Mesenteric fat pad (tissue), 1 donor: Measurements from ENCODE around the gene COPA. TPM values are rescaled to one million over a fixed set of nuclear protein-coding genes. Genes with fewer than 3 reads are reported as not detected.

Source experiments
- DNase-seq: peaks from one replicate; pipeline ENCODE4 v3.0.0-alpha.2; 2020; ENCODE audit warnings: low spot score
- total RNA-seq: library from RNA; stranded (reverse); fragmentation: NEBNext Ultra II Directional; extraction: Animal tissue kit (Norgen Biotek cat#: 25700); gene quantifications from one replicate; pipeline ENCODE4 v1.2.1, GENCODE V29; 2021
- donor health status: DM: yes; HTN: yes; CAD: no.

Gene COPA
- total RNA-seq, 1 donor from 2014 or later: 228 TPM

GRCh38 chr1:160271025-160271424, 72.0 kb downstream of the COPA start:
- no peak for DNase-seq

DNA sequence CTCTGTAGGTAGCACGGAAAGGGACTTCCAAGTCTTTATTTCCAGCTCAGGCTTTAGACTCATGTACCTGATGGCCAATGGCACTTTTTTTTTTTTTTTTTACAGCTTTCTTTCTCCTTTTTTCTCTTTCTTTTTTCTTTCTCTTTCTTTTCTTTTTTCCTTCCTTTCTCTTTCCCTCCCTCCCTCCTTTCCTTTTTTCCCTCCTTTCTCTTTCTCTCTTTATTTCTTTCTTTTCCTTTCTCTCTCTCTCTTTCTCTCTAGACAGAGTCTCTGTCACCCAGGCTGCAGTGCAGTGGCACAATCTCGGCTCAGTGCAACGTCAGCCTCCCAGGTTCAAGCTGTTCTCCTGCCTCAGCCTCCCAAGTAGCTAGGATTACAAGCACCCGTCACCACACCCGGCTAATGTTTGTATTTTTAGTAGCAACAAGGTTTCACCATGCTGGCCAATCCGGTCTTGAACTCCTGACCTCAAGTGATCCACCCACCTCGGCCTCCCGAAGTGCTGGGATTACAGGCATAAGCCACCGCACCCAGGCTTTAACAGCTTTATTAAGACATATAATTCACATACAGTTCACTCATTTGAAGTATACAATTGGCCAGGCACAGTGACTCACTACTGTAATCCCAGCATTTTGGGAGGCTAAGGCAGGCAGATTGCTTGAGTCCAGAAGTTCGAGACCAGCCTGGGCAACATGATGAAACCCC, 75.6 kb downstream of the COPA start:
- no peak for DNase-seq

DNA sequence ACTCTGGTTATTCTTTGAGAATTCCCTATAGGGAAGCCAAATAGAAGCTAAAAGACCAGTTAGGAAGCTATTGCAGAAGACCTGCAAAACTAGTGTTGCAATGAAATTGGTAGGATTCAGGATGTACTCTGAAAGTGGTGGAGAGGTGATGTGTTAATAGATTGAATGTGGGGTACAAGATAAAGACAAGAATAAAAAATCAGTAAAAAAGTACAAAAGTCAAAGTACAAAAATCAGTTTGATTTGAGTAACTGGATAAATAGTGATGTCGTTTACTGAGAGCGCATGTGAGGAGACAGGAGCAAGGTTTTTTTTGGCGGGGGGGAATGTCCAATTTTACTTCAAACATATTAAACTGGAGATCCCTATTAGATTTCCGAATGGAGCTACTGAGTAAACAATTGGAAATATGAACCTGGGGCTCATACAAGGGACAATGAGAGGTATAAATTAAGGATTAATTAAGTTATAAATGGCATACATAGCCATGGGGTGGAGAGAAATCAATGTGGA, 78.2 kb downstream of the COPA start:
- no peak for DNase-seq

- DNase-seq: peak; percentile 99
Observed at GRCh38 chr1:160261893-160262794, 80.9 kb downstream of the COPA start, which contains the start of gene DCAF8. TSS of gene DCAF8 (minus strand) at chr1:160262549. CDS start at chr1:160244008, 18,541 bp downstream.

GRCh38 chr1:160261556-160261892, 81.5 kb downstream of the COPA start:
- DNase-seq: no peak

- no peak for DNase-seq
Observed at GRCh38 chr1:160260406-160261382, 82.4 kb downstream of the COPA start.

GRCh38 chr1:160258177-160258798, 84.8 kb downstream of the COPA start:
- DNase-seq: no peak

DNA sequence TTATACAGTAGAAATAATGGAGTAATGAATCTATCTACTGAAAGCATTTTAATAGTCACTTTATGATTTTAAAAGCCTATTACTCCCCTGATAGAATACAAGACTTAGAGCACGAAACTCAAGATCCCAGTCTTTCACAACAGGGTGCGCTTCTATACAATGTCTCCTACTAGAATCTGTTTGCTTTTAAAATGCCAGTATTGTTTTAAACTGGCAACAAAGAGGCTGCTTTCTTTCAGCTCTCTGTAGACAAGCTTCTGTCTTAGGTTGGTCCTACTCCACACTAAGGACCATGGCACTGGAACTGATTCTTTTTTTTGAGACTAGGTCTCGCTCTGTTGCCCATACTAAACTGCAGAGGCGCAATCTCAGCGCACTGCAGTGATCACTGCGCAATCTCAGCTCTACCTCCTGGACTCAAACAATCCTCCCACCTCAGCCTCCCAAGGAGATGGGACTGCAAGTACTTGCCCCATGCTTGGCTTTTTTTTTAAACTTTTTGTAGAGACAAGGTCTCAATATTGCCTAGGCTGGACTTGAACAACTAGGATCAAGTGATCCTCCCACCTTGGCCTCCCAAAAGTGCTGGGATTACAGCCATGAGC, 85.5 kb downstream of the COPA start:
- DNase-seq: no peak

GRCh38 chr1:160256396-160257046, 86.5 kb downstream of the COPA start:
- no peak for DNase-seq

- DNase-seq: no peak
Observed at GRCh38 chr1:160255781-160256300, 87.2 kb downstream of the COPA start.

DNA sequence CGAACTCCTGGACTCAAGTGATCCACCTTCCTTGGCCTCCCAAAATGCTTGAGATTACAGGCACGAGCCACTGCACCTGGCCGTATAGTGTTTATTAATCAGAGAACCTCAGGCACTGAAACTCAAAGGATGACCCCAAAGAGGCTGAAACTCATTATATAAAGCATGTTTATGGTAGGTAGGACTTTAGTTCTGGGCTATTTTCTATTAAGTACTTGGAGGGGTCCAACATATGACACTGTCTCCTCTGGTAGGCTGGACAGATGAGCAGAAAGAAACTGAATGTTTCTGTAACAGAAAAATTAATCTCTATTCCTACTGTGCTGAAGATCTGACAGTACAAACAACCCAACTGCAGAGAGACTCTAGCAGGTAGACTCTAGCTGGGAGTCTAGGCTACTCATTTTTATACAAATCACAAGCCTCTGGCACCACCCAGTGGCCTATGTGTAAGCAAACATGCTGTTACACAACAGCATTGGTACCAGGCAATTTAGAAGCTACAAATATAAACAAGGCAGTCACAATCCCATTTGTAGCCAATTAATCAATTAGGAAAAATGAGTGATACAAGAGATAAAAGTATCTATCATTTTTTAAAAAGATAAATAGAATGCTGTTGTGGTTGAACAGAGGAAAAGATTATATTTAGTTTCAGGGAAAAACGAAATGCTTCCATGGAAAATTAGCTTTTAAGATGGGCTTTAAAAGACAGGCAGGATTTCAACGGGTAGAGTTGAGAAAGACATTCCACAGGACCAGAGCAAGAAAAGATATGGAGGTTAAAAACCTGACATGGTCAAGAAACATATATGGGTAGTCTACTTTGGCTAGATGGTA, 91.1 kb downstream of the COPA start:
- DNase-seq: no peak

DNA sequence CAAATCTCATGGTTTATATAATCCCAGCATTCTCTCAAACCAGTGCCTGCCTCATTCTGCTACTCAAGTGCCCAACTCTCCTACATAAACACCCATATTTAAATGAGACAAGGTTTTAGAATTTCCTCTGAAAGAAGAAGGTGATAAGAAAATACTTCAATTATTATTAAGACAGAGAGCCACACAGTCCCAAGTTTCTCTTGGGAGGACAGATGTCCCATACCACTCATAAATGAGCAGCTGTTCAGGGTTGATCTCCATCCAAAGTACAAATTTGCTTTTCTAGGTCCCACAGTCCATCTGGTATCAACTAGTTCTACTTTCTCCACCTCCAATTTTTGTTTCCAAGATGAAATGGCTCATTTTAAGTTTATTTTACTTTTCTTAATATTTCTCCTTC, 92.0 kb downstream of the COPA start:
- DNase-seq: no peak

- no peak for DNase-seq
Observed at GRCh38 chr1:160247053-160247452, 96.0 kb downstream of the COPA start.

GRCh38 chr1:160245434-160245833, 97.6 kb downstream of the COPA start:
- DNase-seq: no peak

DNA sequence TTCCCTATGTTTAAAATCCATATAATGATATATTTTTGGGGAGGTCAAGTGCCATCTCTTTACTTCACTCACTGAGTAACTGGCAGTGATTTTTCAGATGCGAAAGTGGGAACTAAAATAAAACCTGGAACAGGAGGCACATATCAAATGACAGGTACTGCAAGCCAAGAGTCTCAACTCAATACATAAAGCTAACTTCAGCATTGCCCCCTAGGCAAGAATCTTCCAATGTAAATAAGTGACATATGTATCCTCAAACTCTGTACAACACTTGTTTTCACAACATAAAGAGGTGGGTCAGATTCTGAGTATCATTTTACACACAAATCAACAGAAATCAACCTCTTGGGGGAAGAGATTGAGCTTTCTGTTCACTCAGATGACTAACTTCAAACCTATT, 98.8 kb downstream of the COPA start:
- no peak for DNase-seq

DNA sequence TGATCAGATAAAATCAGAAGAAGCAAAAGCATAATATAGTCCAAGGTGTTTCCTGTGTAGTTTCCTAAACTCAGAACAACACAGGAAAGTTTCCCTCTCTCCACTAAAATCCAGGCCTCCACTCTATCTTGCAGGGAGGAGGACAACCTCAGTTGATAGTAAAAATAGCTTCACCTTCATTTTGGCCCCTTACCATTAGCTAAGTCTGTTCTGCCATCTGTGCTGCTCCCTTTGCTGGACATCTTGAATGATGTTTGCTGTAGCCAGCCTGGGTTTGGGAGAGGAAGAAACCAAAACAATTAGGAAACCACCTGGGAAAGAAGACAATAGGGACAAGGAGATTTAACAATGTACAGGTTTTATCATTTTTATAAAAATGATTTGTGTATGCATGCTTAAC, 99.3 kb downstream of the COPA start:
- DNase-seq: no peak

DNA sequence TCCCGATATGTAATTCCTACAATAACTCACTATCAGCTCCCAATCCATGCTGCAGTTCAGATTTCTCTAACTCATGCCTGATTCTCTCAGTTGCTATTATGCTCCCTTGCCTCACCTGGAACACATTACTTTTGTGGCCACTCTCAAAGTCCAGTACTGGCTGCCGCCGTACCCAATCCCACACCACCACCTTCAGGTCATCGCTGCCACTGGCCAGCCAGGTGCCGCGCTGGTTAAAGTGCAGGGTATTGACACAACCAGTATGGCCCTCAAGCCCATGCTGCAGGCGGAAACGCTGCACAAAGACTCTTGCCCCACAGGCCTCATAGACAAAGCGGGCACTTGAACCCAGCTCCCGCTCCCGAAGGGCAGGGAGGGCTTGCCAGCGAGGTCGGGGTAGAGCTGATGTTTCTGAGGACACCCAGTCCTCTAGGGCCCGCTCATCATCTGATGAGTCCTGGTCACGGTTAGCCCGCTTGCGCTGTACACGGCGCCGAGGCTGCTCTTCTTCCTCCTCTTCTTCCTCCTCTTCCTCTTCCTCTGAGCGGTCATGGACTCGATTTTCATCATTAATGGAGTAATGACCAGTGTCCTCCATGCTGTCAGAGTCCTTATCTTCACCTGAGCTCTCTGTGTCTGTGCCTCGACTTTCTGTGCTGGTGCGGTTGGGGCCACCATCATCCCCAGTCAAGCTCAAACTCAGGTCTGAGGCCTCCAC, 103.3 kb downstream of the COPA start:
- no peak for DNase-seq
